H1 (cell line): ENCODE data around the gene DPF3. TPM values are rescaled to one million over a fixed set of nuclear protein-coding genes. Genes with fewer than 3 reads are reported as not detected.

ENCODE experiments used
- CTCF ChIA-PET: fragments of 300-600 bp; sonication (Branson Sonifier 250); formaldehyde crosslinking; loops from one replicate; lab custom pipeline; 2021; ENCODE audit not compliant: partially characterized antibody; lab: Charles Lee
- POLR2A ChIA-PET: fragments of 300-600 bp; sonication (Branson Sonifier 250); formaldehyde crosslinking; loops from one replicate; lab custom pipeline; 2021; ENCODE audit warnings: inconsistent platforms; ENCODE audit not compliant: partially characterized antibody; lab: Charles Lee
- DNase-seq, 2 experiments: peaks; one replicate each; pipeline versions ENCODE4 v3.0.0 to v3.0.0-alpha.2; 2010 to 2022; ENCODE audit warnings: low spot score in 2 of 2, low read depth in 1 of 2, mixed read lengths in 1 of 2
- FAIRE-seq: peaks from 2 replicates; lab custom pipeline; 2011; peaks lifted over from hg19 to GRCh38; lab: Jason Lieb, UNC
- H2AFZ ChIP-seq: 2 replicates; pipeline ENCODE4 v1.8.1; 2012; ENCODE audit warnings: low read length, inconsistent platforms
- H2AK5ac ChIP-seq: 2 replicates; pipeline ENCODE4 v1.6.1; 2013; ENCODE audit warnings: low read depth, low read length
- H2BK120ac ChIP-seq: replicated peaks from 2 replicates; pipeline ENCODE3; 2013; ENCODE audit warnings: low read depth, low read length, inconsistent platforms
- H2BK12ac ChIP-seq: 2 replicates; pipeline ENCODE4 v1.6.1; 2013; ENCODE audit warnings: low read depth, low read length
- H2BK15ac ChIP-seq: 2 replicates; pipeline ENCODE4 v1.6.1; 2013; ENCODE audit warnings: low read length
- H2BK20ac ChIP-seq: 2 replicates; pipeline ENCODE4 v1.6.1; 2013; ENCODE audit warnings: low read length
- H2BK5ac ChIP-seq: 2 replicates; pipeline ENCODE4 v1.6.1; 2013; ENCODE audit warnings: low read depth, low read length
- H3K14ac ChIP-seq: 2 replicates; pipeline ENCODE4 v1.6.1; 2013; ENCODE audit warnings: inconsistent platforms; ENCODE audit not compliant: insufficient read length
- H3K18ac ChIP-seq: 2 replicates; pipeline ENCODE4 v1.6.1; 2013; ENCODE audit warnings: low read length; ENCODE audit errors: extremely low read depth
- H3K23ac ChIP-seq: 2 replicates; pipeline ENCODE4 v1.6.1; 2013; ENCODE audit warnings: inconsistent platforms; ENCODE audit not compliant: insufficient read length
- H3K23me2 ChIP-seq: 2 replicates; pipeline ENCODE4 v1.6.1; 2013; ENCODE audit warnings: low read depth, low read length
- H3K27ac ChIP-seq: 2 replicates; pipeline ENCODE4 v1.6.1; 2011; ENCODE audit warnings: low read depth, low read length, inconsistent platforms
- H3K27me3 ChIP-seq, 4 experiments: replicated peaks in 1 of 4; 1 replicate in 1 of 4; 2 replicates in 3 of 4; pipeline versions ENCODE4 v1.6.1 to v1.8.1; 2011 to 2013; ENCODE audit warnings: low read length in 3 of 4, mild to moderate bottlenecking in 3 of 4, inconsistent platforms in 2 of 4, mixed read lengths in 2 of 4, moderate library complexity in 1 of 4; ENCODE audit not compliant: control insufficient read depth in 3 of 4, insufficient read depth in 3 of 4; ENCODE audit errors: extremely low read depth in 1 of 4
- H3K36me3 ChIP-seq, 4 experiments: 2 replicates each; pipeline versions ENCODE4 v1.6.1 to v1.8.1; 2011 to 2013; ENCODE audit warnings: mild to moderate bottlenecking in 4 of 4, low read length in 3 of 4, moderate library complexity in 2 of 4, control low read depth in 1 of 4, inconsistent platforms in 1 of 4; ENCODE audit not compliant: insufficient read depth in 4 of 4, control insufficient read depth in 2 of 4
- H3K4ac ChIP-seq: replicated peaks from 2 replicates; pipeline ENCODE3; 2013; ENCODE audit warnings: low read length, low read depth, mixed read lengths, inconsistent platforms; ENCODE audit not compliant: insufficient read length
- H3K4me1 ChIP-seq, 4 experiments: replicated peaks in 1 of 4; 1 replicate in 1 of 4; 2 replicates in 3 of 4; pipeline versions ENCODE4 v1.6.1 to v1.8.1; 2011 to 2013; ENCODE audit warnings: low read length in 3 of 4, inconsistent platforms in 2 of 4, mixed read lengths in 1 of 4; ENCODE audit not compliant: insufficient read depth in 4 of 4, control insufficient read depth in 3 of 4
- H3K4me2 ChIP-seq, 2 experiments: 2 replicates each; pipeline versions ENCODE4 v1.6.1 to v1.8.1; 2011 to 2013; ENCODE audit warnings: low read depth in 2 of 2, low read length in 2 of 2, control low read depth in 1 of 2, inconsistent platforms in 1 of 2, mild to moderate bottlenecking in 1 of 2; ENCODE audit not compliant: insufficient read depth in 1 of 2
- H3K4me3 ChIP-seq, 4 experiments: fragments of 200-600, 300-600 bp in 1 of 4; sonication (generic), shearing (Covaris generic), sonication (Bioruptor Twin) in 1 of 4; 2 replicates each; pipeline versions ENCODE4 v1.5.1 to v1.8.1; 2011 to 2016; ENCODE audit warnings: low read length in 4 of 4, low read depth in 3 of 4, control low read depth in 2 of 4, inconsistent platforms in 2 of 4, mild to moderate bottlenecking in 2 of 4, mixed read lengths in 1 of 4, moderate library complexity in 1 of 4; ENCODE audit not compliant: insufficient read depth in 2 of 4; ENCODE audit errors: extremely low read depth in 1 of 4
- H3K56ac ChIP-seq: replicated peaks from 2 replicates; pipeline ENCODE3; 2013; ENCODE audit warnings: low read depth, mild to moderate bottlenecking, mixed read lengths, low read length, inconsistent platforms; ENCODE audit not compliant: insufficient read length
- H3K79me1 ChIP-seq: 2 replicates; pipeline ENCODE4 v1.6.1; 2013; ENCODE audit warnings: low read depth, low read length, control low read depth
- H3K79me2 ChIP-seq, 2 experiments: 2 replicates each; pipeline versions ENCODE4 v1.6.1 to v1.8.1; 2012 to 2013; ENCODE audit warnings: low read length in 2 of 2, mild to moderate bottlenecking in 2 of 2, inconsistent platforms in 1 of 2; ENCODE audit not compliant: insufficient read depth in 2 of 2, control insufficient read depth in 1 of 2
- H3K9ac ChIP-seq, 4 experiments: replicated peaks in 1 of 4; 1 replicate in 1 of 4; 2 replicates in 3 of 4; pipeline versions ENCODE4 v1.6.1 to v1.8.1; 2011 to 2013; ENCODE audit warnings: low read depth in 3 of 4, low read length in 3 of 4, control low read depth in 2 of 4, mild to moderate bottlenecking in 2 of 4, moderate library complexity in 2 of 4, inconsistent platforms in 1 of 4; ENCODE audit errors: extremely low read depth in 1 of 4
- H3K9me3 ChIP-seq, 2 experiments: 2 replicates each; pipeline versions ENCODE4 v1.6.1 to v1.8.1; 2012 to 2013; ENCODE audit warnings: mild to moderate bottlenecking in 2 of 2, moderate library complexity in 2 of 2, control low read depth in 1 of 2, inconsistent platforms in 1 of 2, low read depth in 1 of 2, low read length in 1 of 2, mixed read lengths in 1 of 2; ENCODE audit not compliant: insufficient read depth in 2 of 2
- H4K20me1 ChIP-seq, 2 experiments: replicated peaks in 1 of 2; 2 replicates each; pipeline versions ENCODE3 to v1.8.1; 2011 to 2013; ENCODE audit warnings: inconsistent platforms in 2 of 2, low read length in 2 of 2, mild to moderate bottlenecking in 1 of 2; ENCODE audit not compliant: insufficient read depth in 2 of 2, control insufficient read depth in 1 of 2
- H4K5ac ChIP-seq: 2 replicates; pipeline ENCODE4 v1.6.1; 2013; ENCODE audit warnings: low read length, low read depth, mixed read lengths, inconsistent platforms; ENCODE audit not compliant: insufficient read length
- H4K8ac ChIP-seq: 2 replicates; pipeline ENCODE4 v1.8.0; 2013; ENCODE audit warnings: mild to moderate bottlenecking, moderate library complexity, low read length, inconsistent platforms; ENCODE audit not compliant: insufficient read depth; ENCODE audit errors: extremely low read depth
- H4K91ac ChIP-seq: replicated peaks from 2 replicates; pipeline ENCODE3; 2013; ENCODE audit warnings: low read length, mixed read lengths, inconsistent platforms; ENCODE audit not compliant: insufficient read length
- BACH1 ChIP-seq: IDR thresholded peaks from 2 replicates; pipeline ENCODE4 v1.6.1; 2012; ENCODE audit warnings: low read length, improper control_type of control experiment
- CTBP2 ChIP-seq: IDR thresholded peaks from 2 replicates; pipeline ENCODE4 v1.7.0; 2011; ENCODE audit warnings: borderline replicate concordance, mild to moderate bottlenecking, moderate library complexity, mixed read lengths, low read length; ENCODE audit not compliant: insufficient read depth, insufficient read length
- GTF2F1 ChIP-seq: IDR thresholded peaks from 2 replicates; pipeline ENCODE4 v1.6.1; 2012; ENCODE audit warnings: low read depth, low read length, improper control_type of control experiment, borderline replicate concordance
- KDM1A ChIP-seq: fragments of 200-600, 300-600 bp; sonication (generic); IDR thresholded peaks from 2 replicates; pipeline ENCODE4 v1.7.1; 2016; ENCODE audit warnings: mild to moderate bottlenecking, low read length, borderline replicate concordance
- KDM5A ChIP-seq: fragments of 200-600 bp; IDR thresholded peaks from 2 replicates; pipeline ENCODE4 v1.7.1; 2012; ENCODE audit warnings: mild to moderate bottlenecking, low read length, inconsistent platforms, mixed read lengths
- POLR2AphosphoS5 ChIP-seq: IDR thresholded peaks from 2 replicates; pipeline ENCODE4 v1.6.1; 2011; ENCODE audit warnings: low read depth, low read length
- RBBP5 ChIP-seq: IDR thresholded peaks from 2 replicates; pipeline ENCODE4 v1.7.1; 2012; ENCODE audit warnings: low read depth, mild to moderate bottlenecking, inconsistent platforms, low read length, moderate library complexity, borderline replicate concordance
- SIN3A ChIP-seq, 2 experiments: IDR thresholded peaks in 1 of 2; conservative IDR thresholded peaks in 1 of 2; 2 replicates each; pipeline ENCODE4 v1.6.1; 2011 to 2012; ENCODE audit warnings: low read length in 2 of 2, improper control_type of control experiment in 1 of 2, low read depth in 1 of 2, mild to moderate bottlenecking in 1 of 2
- SIX5 ChIP-seq: IDR thresholded peaks from 2 replicates; pipeline ENCODE4 v1.6.1; 2011; ENCODE audit warnings: mild to moderate bottlenecking, low read depth, low read length
- SP4 ChIP-seq: IDR thresholded peaks from 2 replicates; pipeline ENCODE4 v1.6.1; 2012; ENCODE audit warnings: low read length, inconsistent platforms
- TAF1 ChIP-seq: IDR thresholded peaks from 2 replicates; pipeline ENCODE4 v1.6.1; 2011; ENCODE audit warnings: mild to moderate bottlenecking, low read depth, low read length
- TAF7 ChIP-seq: optimal IDR thresholded peaks from 2 replicates; pipeline ENCODE3; 2011; ENCODE audit warnings: low read depth, mild to moderate bottlenecking, inconsistent platforms, low read length, moderate library complexity, borderline replicate concordance
- TEAD4 ChIP-seq: IDR thresholded peaks from 2 replicates; pipeline ENCODE4 v1.6.1; 2012; ENCODE audit warnings: low read depth, low read length, inconsistent platforms, mixed read lengths
- YY1 ChIP-seq: IDR thresholded peaks from 2 replicates; pipeline ENCODE4 v1.6.1; 2011; ENCODE audit warnings: low read depth, mild to moderate bottlenecking, low read length
- WGBS, 2 experiments: shearing (Covaris generic) in 1 of 2; methylation state at CpG; one replicate each; pipeline versions ENCODE4 v1.1.6 to v1.1.7; 2013 to 2015; ENCODE audit warnings: low lambda C conversion rate in 2 of 2, mixed read lengths in 2 of 2, inconsistent platforms in 1 of 2, low coverage in 1 of 2, missing lambda C conversion rate in 1 of 2; ENCODE audit not compliant: insufficient replicate concordance in 2 of 2, insufficient coverage in 1 of 2, insufficient read length in 1 of 2; ENCODE audit errors: extremely low coverage in 1 of 2, missing lambda C conversion rate in 1 of 2; 5-methylcytosine and 5-hydroxymethylcytosine counted together
- polyA plus RNA-seq, 7 experiments: library from polyadenylated mRNA; depleted of rRNA in 3 of 7; stranded (reverse) in 5 of 7; unstranded in 2 of 7; fragments of >200 nt in 5 of 7; fragments of 200-250 nt in 2 of 7; gene quantifications; 1 replicate in 5 of 7; 2 replicates in 1 of 7; 4 replicates in 1 of 7; pipeline versions ENCODE4 v1.2.1 to v1.2.3, GENCODE V29; 2011 to 2013; ENCODE audit warnings: missing spikeins in 2 of 7, mixed read lengths in 2 of 7
- total RNA-seq: library from RNA; stranded (reverse); fragmentation: NEBNext Ultra II Directional; extraction: Animal tissue kit (Norgen Biotek cat#: 25700); gene quantifications from 2 replicates; pipeline ENCODE4 v1.2.1, GENCODE V29; 2021

The DPF3 gene
- total and polyA plus RNA-seq, 2 of the 8 experiments (the other 6 are each of a cell fraction or from before 2014, with no cell fraction given): 0.19 TPM; not detected in 1

- no peak overlapping the region for H3K4ac ChIP-seq
- ChIA-PET CTCF (interaction anchor here (1.6 kb wide), 1 partner anchor 29 kb away, joined by 4 read pairs; no protein-coding TSS in a partner anchor), POLR2A (no interaction called here)
- no peak overlapping the region for H2BK120ac ChIP-seq
- H3K27ac ChIP-seq: no peak overlapping the region
- no peak overlapping the region for H4K8ac ChIP-seq
- H4K20me1 ChIP-seq: no peaks in the 10 kb centered on the region
- H2BK12ac ChIP-seq: no peak overlapping the region
- no peaks in the 10 kb centered on the region for H3K27me3 ChIP-seq
- FAIRE-seq (no peak), DNase-seq (no peak)
- no peak overlapping the region for H3K4me3 ChIP-seq
- no peak overlapping the region for H3K23ac ChIP-seq
- no peak overlapping the region for H2BK15ac ChIP-seq
- H3K9ac ChIP-seq: no peak overlapping the region
- H3K9me3 ChIP-seq: no peaks in the 10 kb centered on the region
- no peak overlapping the region for H2AFZ ChIP-seq
- no peak overlapping the region for H2AK5ac ChIP-seq
- no peak overlapping the region for H3K4me2 ChIP-seq
- no peak overlapping the region for H2BK20ac ChIP-seq
- H2BK5ac ChIP-seq: no peak overlapping the region
- 100% methylated on average over 2 of the region's 2 CpGs; no CpG with 5 or more reads in 1 of the 2 experiments for WGBS, 2 experiments
- H4K5ac ChIP-seq: no peak overlapping the region
- no peak overlapping the region for H3K14ac ChIP-seq
- TF ChIP-seq KDM5A: no peak
- no peak for TF ChIP-seq SIX5
- TF ChIP-seq KDM1A: no peak
- no peak for TF ChIP-seq TAF1
- TF ChIP-seq RBBP5: no peak
- TF ChIP-seq SP4: no peak
- no peak for TF ChIP-seq YY1
- TF ChIP-seq SIN3A (conservative IDR thresholded peaks at IDR 0.05 in 1 of 2, IDR thresholded peaks at IDR 0.05 in 1 of 2; ENCODE audit: low read depth in 1 of 2, low read length in 2 of 2): no peak
- TF ChIP-seq BACH1: no peak
- TF ChIP-seq CTBP2: no peak
- TF ChIP-seq POLR2AphosphoS5: no peak
- TF ChIP-seq GTF2F1: no peak
- TF ChIP-seq TEAD4: no peak
- TF ChIP-seq TAF7: no peak
- no peaks in the 10 kb centered on the region for H3K79me2 ChIP-seq
- H3K23me2 ChIP-seq: no peaks in the 10 kb centered on the region
- no peaks in the 10 kb centered on the region for H3K4me1 ChIP-seq
- H3K36me3 ChIP-seq: no peaks in the 10 kb centered on the region
- no peaks in the 10 kb centered on the region for H3K79me1 ChIP-seq
- H4K91ac ChIP-seq: no peak overlapping the region
- no peak overlapping the region for H3K18ac ChIP-seq
- no peak overlapping the region for H3K56ac ChIP-seq
Measured at GRCh38 chr14:72825486-72825885, 68.4 kb downstream of the DPF3 start.
